RWPE1 (cell line): ENCODE data around the gene FILIP1L.

Source experiments
- CTCF ChIA-PET: fragments of 350-600 bp; sonication (Branson Sonifier 250); formaldehyde crosslinking; extraction: SDS; loops from one replicate; lab custom pipeline; 2021; lab: Yijun Ruan, JAX
- POLR2A ChIA-PET: fragments of 400-600 bp; formaldehyde crosslinking; extraction: SDS; loops from one replicate; lab custom pipeline; 2020; ENCODE audit warnings: antibody characterized with exemption; ENCODE audit not compliant: low non-redundant PET; lab: Yijun Ruan, JAX
- DNase-seq: peaks from one replicate; pipeline ENCODE4 v3.0.0; 2012; ENCODE audit warnings: low spot score
- H3K27ac ChIP-seq: fragments of 450-650 bp; 2 replicates; pipeline ENCODE4 v1.5.1; 2017
- CTCF ChIP-seq: fragments of 450-650 bp; conservative IDR thresholded peaks from 2 replicates; pipeline ENCODE4 v1.5.1; 2017; ENCODE audit warnings: low read depth, mild to moderate bottlenecking

FILIP1L gene

GRCh38 chr3:100082714-100083113 lies 31.6 kb downstream of the FILIP1L start:
- ChIA-PET CTCF (no interaction called here), POLR2A (no interaction called here)
- no peak for TF ChIP-seq CTCF
- no peak for DNase-seq
- H3K27ac ChIP-seq = no peak overlapping the region

GRCh38 chr3:100081986-100082692 lies 32.2 kb downstream of the FILIP1L start:
- no peak overlapping the region for H3K27ac ChIP-seq
- no peak for TF ChIP-seq CTCF
- CTCF ChIA-PET = no interaction called here
- DNase-seq = no peak
- POLR2A ChIA-PET = no interaction called here

GRCh38 chr3:100081311-100081710 lies 33.0 kb downstream of the FILIP1L start:
- no peak overlapping the region for H3K27ac ChIP-seq
- CTCF ChIA-PET = no interaction called here
- TF ChIP-seq CTCF = no peak
- POLR2A ChIA-PET = no interaction called here
- no peak for DNase-seq

- ChIA-PET CTCF (interaction anchor here (0.6 kb wide), 1 partner anchor 33 kb away, joined by 3 read pairs; no protein-coding TSS in a partner anchor), POLR2A (no interaction called here)
- H3K27ac ChIP-seq = no peak overlapping the region
- DNase-seq = no peak
- TF ChIP-seq CTCF = no peak
These were observed 33.7 kb downstream of the FILIP1L start for GRCh38 chr3:100080573-100080972.

GRCh38 chr3:100079328-100079727 lies 35.0 kb downstream of the FILIP1L start:
- CTCF ChIA-PET = no interaction called here
- POLR2A ChIA-PET = no interaction called here
- no peak overlapping the region for H3K27ac ChIP-seq
- DNase-seq = no peak
- TF ChIP-seq CTCF = no peak

- TF ChIP-seq CTCF = no peak
- no peak for DNase-seq
- CTCF ChIA-PET = interaction anchor here (0.9 kb wide), 1 partner anchor 234 kb away, joined by 3 read pairs; no protein-coding TSS in a partner anchor
These were observed 37.4 kb downstream of the FILIP1L start for GRCh38 chr3:100076731-100077529.

More at GRCh38 chr3:100076731-100077529, 37.4 kb downstream of the FILIP1L start:
- no peak overlapping the region for H3K27ac ChIP-seq
- POLR2A ChIA-PET = no interaction called here
